Measurements from ENCODE around the gene ACP1.

Gene ACP1

DNA sequence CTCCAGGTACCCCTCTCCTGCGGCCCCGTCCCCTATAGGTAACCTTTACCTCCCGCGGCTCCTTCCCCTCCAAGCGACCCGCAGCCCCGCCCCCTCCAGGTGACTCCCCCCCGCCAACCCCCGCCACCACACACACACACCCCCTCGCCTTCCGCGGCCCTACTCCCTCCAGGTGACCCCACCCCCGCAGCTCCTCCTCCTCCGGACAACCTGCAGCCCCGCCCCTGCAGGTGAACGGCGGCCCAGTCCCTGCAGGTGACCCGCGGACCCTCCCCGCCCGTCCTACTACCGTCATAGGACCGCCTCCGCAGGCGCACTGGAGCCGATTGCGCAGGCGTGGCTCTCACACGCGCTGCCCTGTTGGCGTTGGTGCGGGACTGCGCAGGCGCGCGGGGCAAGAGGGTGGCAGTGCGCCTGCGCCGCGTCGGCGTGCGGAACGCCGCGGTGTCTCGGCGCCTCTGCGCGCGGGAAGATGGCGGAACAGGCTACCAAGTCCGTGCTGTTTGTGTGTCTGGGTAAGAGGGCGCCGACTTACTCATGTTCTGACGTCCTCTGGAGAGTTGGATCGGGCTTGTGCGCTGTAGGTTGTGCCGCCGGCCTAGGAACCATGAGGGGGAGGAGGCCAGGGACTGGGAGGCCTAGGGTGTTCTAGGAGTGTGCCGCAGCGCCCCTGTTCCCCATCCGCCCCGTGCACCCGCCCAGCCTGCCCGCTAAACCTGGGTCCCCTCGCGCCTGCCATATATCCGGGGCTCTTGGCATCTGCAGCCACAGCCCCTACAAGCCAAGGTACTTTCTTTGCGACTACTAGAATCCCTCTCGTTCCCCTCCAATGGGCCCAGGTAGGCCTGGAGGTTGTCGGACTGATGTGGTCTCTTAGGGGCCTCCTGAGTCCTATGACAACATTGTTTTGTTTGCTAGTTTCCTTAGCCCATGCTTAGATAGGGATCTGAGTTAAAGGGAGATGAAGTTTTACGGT, at the start of gene ACP1:
Gene ACP1 (plus strand): TSS at position 455 of the 976 bp plus-strand sequence. CDS start 18 bp downstream, at position 473.
- Histone ChIP-seq H3K9me3 (ENCODE audit: control insufficient read depth in 2 of 2, low read length in 2 of 2) (peaks cover 2 to 7% of the 10 kb centered on the region in 2 donors), H3K4me3 (ENCODE audit: low read length in 2 of 2) (peak within 1 kb of the TSS; percentile 90 to 95), H3K27ac (ENCODE audit: low read length) (peak within 1 kb of the TSS; percentile 58), H3K4me1 (ENCODE audit: control insufficient read depth, insufficient read depth, low read length) (peaks cover 16% of the 10 kb centered on the region), H3K36me3 (ENCODE audit: control insufficient read depth in 2 of 2, insufficient read depth in 2 of 2, low read length in 2 of 2) (no peaks in the 10 kb centered on the region), H3K9ac (ENCODE audit: low read length in 2 of 2) (peak within 1 kb of the TSS; percentile 75 to 95), H3K27me3 (ENCODE audit: control insufficient read depth in 1 of 2, insufficient read depth in 2 of 2, low read length in 2 of 2) (no peaks in the 10 kb centered on the region)

DNA sequence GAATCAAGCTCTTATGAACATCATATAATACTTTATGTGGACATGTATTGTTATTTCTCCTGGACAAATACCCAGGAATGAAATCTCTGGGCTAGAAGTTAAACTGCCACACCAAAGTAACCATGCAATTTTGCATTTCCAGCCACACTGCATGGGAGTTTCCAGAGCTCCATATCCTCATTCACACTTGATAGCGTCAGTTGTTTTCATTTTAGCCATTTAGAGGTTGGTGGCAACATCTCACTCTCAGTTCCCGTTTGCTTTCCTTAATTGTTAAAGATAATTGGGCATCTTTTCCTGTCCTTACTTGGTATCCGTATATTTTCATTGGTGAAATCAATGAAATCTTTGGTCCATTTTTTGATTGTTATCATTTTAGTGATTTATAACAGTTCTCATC, 48.7 kb upstream of the ACP1 start:
- no peak overlapping the region for H3K4me3 ChIP-seq (ENCODE audit: low read length in 2 of 2)
- no peak overlapping the region for H3K27ac ChIP-seq (ENCODE audit: low read length)
- H3K36me3 ChIP-seq (ENCODE audit: control insufficient read depth in 2 of 2, insufficient read depth in 2 of 2, low read length in 2 of 2) = peaks cover 0 to 8% of the 10 kb centered on the region in 2 donors
- H3K9me3 ChIP-seq (ENCODE audit: control insufficient read depth in 2 of 2, low read length in 2 of 2) = no peaks in the 10 kb centered on the region
- H3K9ac ChIP-seq (ENCODE audit: low read length in 2 of 2) = no peak overlapping the region
- peaks cover 0 to 4% of the 10 kb centered on the region in 2 donors for H3K27me3 ChIP-seq (ENCODE audit: control insufficient read depth in 1 of 2, insufficient read depth in 2 of 2, low read length in 2 of 2)
- H3K4me1 ChIP-seq (ENCODE audit: control insufficient read depth, insufficient read depth, low read length) = peaks cover 5% of the 10 kb centered on the region

- H3K9ac ChIP-seq (ENCODE audit: low read length in 2 of 2) = no peak overlapping the region
- H3K9me3 ChIP-seq (ENCODE audit: control insufficient read depth in 2 of 2, low read length in 2 of 2) = no peaks in the 10 kb centered on the region
- H3K27me3 ChIP-seq (ENCODE audit: control insufficient read depth in 1 of 2, insufficient read depth in 2 of 2, low read length in 2 of 2) = no peaks in the 10 kb centered on the region
- no peak overlapping the region for H3K4me3 ChIP-seq (ENCODE audit: low read length in 2 of 2)
- no peak overlapping the region for H3K27ac ChIP-seq (ENCODE audit: low read length)
- peaks cover 19 to 31% of the 10 kb centered on the region in 2 donors for H3K36me3 ChIP-seq (ENCODE audit: control insufficient read depth in 2 of 2, insufficient read depth in 2 of 2, low read length in 2 of 2)
- H3K4me1 ChIP-seq (ENCODE audit: control insufficient read depth, insufficient read depth, low read length) = no peaks in the 10 kb centered on the region
Observed at GRCh38 chr2:223451-223850, 41.3 kb upstream of the ACP1 start.

DNA sequence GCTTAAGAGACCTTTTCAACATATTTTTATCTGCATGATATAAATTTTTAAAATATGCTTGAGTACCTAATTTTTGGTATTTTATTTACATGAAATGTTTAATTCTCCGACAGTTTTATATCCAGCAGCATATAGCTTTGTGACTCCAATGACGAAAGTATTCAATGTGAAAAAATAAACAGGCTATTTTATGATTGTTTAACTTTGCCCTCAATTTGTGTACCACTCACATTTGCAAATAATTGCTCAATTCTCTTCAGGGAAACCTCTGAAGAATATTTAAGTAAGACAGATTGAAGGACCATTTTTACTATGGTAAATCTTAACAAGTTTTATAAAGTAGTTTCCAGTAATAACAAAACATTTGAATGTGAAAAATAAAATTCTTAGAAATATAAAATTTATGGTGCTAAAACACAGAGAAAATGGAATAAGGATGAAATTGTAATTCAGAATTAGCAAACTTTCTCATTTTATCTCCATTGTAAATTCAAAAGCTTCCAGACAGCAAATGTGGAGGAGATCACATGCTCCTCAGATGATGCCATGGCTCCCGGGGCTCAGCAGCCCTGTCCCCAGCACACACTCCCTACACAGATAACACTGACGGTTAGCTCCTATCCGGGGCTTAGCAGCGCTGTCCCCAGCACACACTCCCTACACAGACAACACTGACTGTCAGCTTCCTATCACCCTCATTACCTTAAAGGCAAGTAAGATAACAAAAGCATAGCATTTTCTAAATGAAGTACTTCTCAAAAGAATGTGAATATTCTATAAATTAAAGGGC, 40.6 kb upstream of the ACP1 start:
- Histone ChIP-seq H3K4me3 (ENCODE audit: low read length in 2 of 2) (no peak overlapping the region), H3K9ac (ENCODE audit: low read length in 2 of 2) (no peak overlapping the region), H3K36me3 (ENCODE audit: control insufficient read depth in 2 of 2, insufficient read depth in 2 of 2, low read length in 2 of 2) (peaks cover 25 to 29% of the 10 kb centered on the region in 2 donors)

GRCh38 chr2:228115-228514, 36.6 kb upstream of the ACP1 start:
- H3K27ac ChIP-seq (ENCODE audit: low read length) = no peak overlapping the region
- H3K9me3 ChIP-seq (ENCODE audit: control insufficient read depth in 2 of 2, low read length in 2 of 2) = no peaks in the 10 kb centered on the region
- no peaks in the 10 kb centered on the region for H3K4me1 ChIP-seq (ENCODE audit: control insufficient read depth, insufficient read depth, low read length)
- no peak overlapping the region for H3K9ac ChIP-seq (ENCODE audit: low read length in 2 of 2)
- H3K27me3 ChIP-seq (ENCODE audit: control insufficient read depth in 1 of 2, insufficient read depth in 2 of 2, low read length in 2 of 2) = no peaks in the 10 kb centered on the region
- no peak overlapping the region for H3K4me3 ChIP-seq (ENCODE audit: low read length in 2 of 2)
- H3K36me3 ChIP-seq (ENCODE audit: control insufficient read depth in 2 of 2, insufficient read depth in 2 of 2, low read length in 2 of 2) = peaks cover 19 to 23% of the 10 kb centered on the region in 2 donors

More for the DNA sequence above, 40.6 kb upstream of the ACP1 start:
- Histone ChIP-seq H3K27ac (ENCODE audit: low read length) (no peak overlapping the region), H3K27me3 (ENCODE audit: control insufficient read depth in 1 of 2, insufficient read depth in 2 of 2, low read length in 2 of 2) (no peaks in the 10 kb centered on the region), H3K9me3 (ENCODE audit: control insufficient read depth in 2 of 2, low read length in 2 of 2) (no peaks in the 10 kb centered on the region), H3K4me1 (ENCODE audit: control insufficient read depth, insufficient read depth, low read length) (no peaks in the 10 kb centered on the region)

DNA sequence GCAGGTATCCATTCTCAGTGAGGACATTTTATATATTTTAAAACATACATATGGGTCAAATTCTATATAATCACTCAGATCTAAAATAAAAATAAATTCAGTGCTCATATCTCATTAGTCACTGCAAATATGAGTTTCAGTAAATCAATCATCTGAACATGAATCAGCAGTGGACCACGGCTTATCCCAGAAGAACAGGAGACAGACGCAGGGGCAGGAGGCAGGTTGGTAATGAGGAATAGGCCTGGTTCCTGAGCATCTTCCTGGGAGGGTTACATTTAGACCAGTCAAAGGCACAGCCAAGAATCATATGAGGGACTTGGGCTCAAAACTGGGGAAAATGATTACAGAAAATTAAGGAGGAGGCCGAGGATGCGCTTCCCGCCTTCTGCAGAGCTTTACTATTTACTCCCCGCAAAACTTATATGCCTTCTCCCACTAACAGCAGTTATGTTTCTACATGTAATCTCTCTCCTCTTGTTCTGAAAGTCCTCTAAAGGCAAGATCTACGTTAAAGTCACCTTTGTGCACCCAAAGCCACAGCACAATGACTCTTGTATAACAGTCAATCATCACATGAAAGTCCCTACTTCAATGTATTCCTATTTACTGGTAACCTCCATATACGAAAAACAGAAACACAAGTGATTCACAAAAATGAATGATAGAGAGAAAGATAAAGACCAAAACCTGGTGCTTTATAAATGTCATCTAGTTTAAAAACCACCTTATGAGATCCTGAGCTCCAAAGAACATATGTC, 36.0 kb upstream of the ACP1 start:
- Histone ChIP-seq H3K9me3 (ENCODE audit: control insufficient read depth in 2 of 2, low read length in 2 of 2) (no peaks in the 10 kb centered on the region), H3K4me1 (ENCODE audit: control insufficient read depth, insufficient read depth, low read length) (no peaks in the 10 kb centered on the region), H3K9ac (ENCODE audit: low read length in 2 of 2) (no peak overlapping the region), H3K36me3 (ENCODE audit: control insufficient read depth in 2 of 2, insufficient read depth in 2 of 2, low read length in 2 of 2) (peaks cover 17 to 18% of the 10 kb centered on the region in 2 donors), H3K4me3 (ENCODE audit: low read length in 2 of 2) (no peak overlapping the region), H3K27ac (ENCODE audit: low read length) (no peak overlapping the region), H3K27me3 (ENCODE audit: control insufficient read depth in 1 of 2, insufficient read depth in 2 of 2, low read length in 2 of 2) (no peaks in the 10 kb centered on the region)

DNA sequence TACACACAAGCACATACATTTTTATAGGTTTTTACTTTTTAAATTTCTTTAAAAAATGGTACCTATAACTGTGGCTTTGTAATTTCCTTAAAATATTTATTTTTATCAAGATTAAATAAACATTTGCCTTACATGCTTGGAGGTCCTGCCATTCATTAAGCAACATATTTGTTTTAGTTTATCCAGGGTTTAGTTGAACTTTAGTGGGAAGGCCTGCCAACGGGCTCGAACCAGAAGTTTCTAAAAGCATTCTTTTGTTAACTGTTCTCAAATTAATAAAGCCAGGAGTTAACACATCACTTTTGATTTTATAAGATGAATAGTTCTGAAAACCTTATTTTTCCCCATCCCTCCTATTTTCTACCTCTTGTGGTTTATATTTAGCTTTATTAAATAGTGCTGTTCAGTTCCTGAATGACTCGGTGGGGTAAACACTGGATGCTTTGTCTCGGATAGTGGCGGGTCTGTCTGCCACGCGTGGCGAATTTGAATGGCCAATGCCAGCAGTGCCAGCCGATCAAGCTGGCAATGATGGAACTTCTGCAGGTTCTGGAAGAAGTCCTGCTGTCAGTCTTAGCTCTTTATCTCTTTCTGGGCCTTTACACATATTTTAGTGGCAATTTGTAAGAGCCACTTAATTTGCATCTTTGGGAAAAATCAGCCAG, 33.1 kb upstream of the ACP1 start:
- H3K4me3 ChIP-seq (ENCODE audit: low read length in 2 of 2) = no peak overlapping the region
- H3K9ac ChIP-seq (ENCODE audit: low read length in 2 of 2) = no peak overlapping the region
- no peaks in the 10 kb centered on the region for H3K4me1 ChIP-seq (ENCODE audit: control insufficient read depth, insufficient read depth, low read length)
- no peaks in the 10 kb centered on the region for H3K27me3 ChIP-seq (ENCODE audit: control insufficient read depth in 1 of 2, insufficient read depth in 2 of 2, low read length in 2 of 2)
- H3K36me3 ChIP-seq (ENCODE audit: control insufficient read depth in 2 of 2, insufficient read depth in 2 of 2, low read length in 2 of 2) = peaks cover 16 to 17% of the 10 kb centered on the region in 2 donors
- no peaks in the 10 kb centered on the region for H3K9me3 ChIP-seq (ENCODE audit: control insufficient read depth in 2 of 2, low read length in 2 of 2)
- H3K27ac ChIP-seq (ENCODE audit: low read length) = no peak overlapping the region

GRCh38 chr2:233030-233429, 31.7 kb upstream of the ACP1 start:
- Histone ChIP-seq H3K36me3 (ENCODE audit: control insufficient read depth in 2 of 2, insufficient read depth in 2 of 2, low read length in 2 of 2) (peaks cover 12% of the 10 kb centered on the region in 2 donors), H3K27ac (ENCODE audit: low read length) (no peak overlapping the region), H3K4me1 (ENCODE audit: control insufficient read depth, insufficient read depth, low read length) (no peaks in the 10 kb centered on the region), H3K9ac (ENCODE audit: low read length in 2 of 2) (no peak overlapping the region), H3K4me3 (ENCODE audit: low read length in 2 of 2) (no peak overlapping the region), H3K27me3 (ENCODE audit: control insufficient read depth in 1 of 2, insufficient read depth in 2 of 2, low read length in 2 of 2) (no peaks in the 10 kb centered on the region), H3K9me3 (ENCODE audit: control insufficient read depth in 2 of 2, low read length in 2 of 2) (no peaks in the 10 kb centered on the region)

GRCh38 chr2:234421-234820, 30.3 kb upstream of the ACP1 start:
- no peak overlapping the region for H3K9ac ChIP-seq (ENCODE audit: low read length in 2 of 2)
- no peak overlapping the region for H3K4me3 ChIP-seq (ENCODE audit: low read length in 2 of 2)
- H3K36me3 ChIP-seq (ENCODE audit: control insufficient read depth in 2 of 2, insufficient read depth in 2 of 2, low read length in 2 of 2) = peaks cover 6 to 14% of the 10 kb centered on the region in 2 donors
- no peaks in the 10 kb centered on the region for H3K4me1 ChIP-seq (ENCODE audit: control insufficient read depth, insufficient read depth, low read length)
- H3K27me3 ChIP-seq (ENCODE audit: control insufficient read depth in 1 of 2, insufficient read depth in 2 of 2, low read length in 2 of 2) = no peaks in the 10 kb centered on the region
- H3K27ac ChIP-seq (ENCODE audit: low read length) = no peak overlapping the region
- H3K9me3 ChIP-seq (ENCODE audit: control insufficient read depth in 2 of 2, low read length in 2 of 2) = no peaks in the 10 kb centered on the region

All from stomach smooth muscle (tissue), 2 donors.